Neural cell (in vitro differentiated cells): Measurements from ENCODE around the gene SLC37A3. TPM values are rescaled to one million over a fixed set of nuclear protein-coding genes. Genes with fewer than 3 reads are reported as not detected.

Experiments used
- H2AFZ ChIP-seq: fragments of 200-600, 300-800 bp; sonication (generic), shearing (Covaris generic); 2 replicates; pipeline ENCODE4 v1.6.0; 2014; ENCODE audit warnings: low read depth, mild to moderate bottlenecking, antibody characterized with exemption, low read length, moderate library complexity
- H3F3A ChIP-seq: fragments of 200-600 bp; shearing (Covaris generic); 2 replicates; pipeline ENCODE4 v1.6.1; 2016; ENCODE audit warnings: mild to moderate bottlenecking, moderate library complexity, mixed read lengths, antibody characterized with exemption, low read length; ENCODE audit not compliant: insufficient read depth, poor library complexity, severe bottlenecking
- H3K27ac ChIP-seq: fragments of 200-600, 300-800 bp; sonication (generic), shearing (Covaris generic); 2 replicates; pipeline ENCODE4 v1.5.1; 2014; ENCODE audit warnings: mild to moderate bottlenecking, low read length, moderate library complexity
- H3K27me3 ChIP-seq: fragments of 300-800, 200-600 bp; sonication (generic), shearing (Covaris generic); 2 replicates; pipeline ENCODE4 v1.6.0; 2014; ENCODE audit warnings: mild to moderate bottlenecking, low read depth, low read length, moderate library complexity; ENCODE audit not compliant: insufficient read depth
- H3K36me3 ChIP-seq: fragments of 300-800, 200-600 bp; sonication (generic), shearing (Covaris generic); 2 replicates; pipeline ENCODE4 v1.5.1; 2014; ENCODE audit warnings: mild to moderate bottlenecking, antibody characterized with exemption, low read length, moderate library complexity; ENCODE audit not compliant: insufficient read depth
- H3K4me2 ChIP-seq: fragments of 300-800, 200-600 bp; sonication (generic), shearing (Covaris generic); 2 replicates; pipeline ENCODE4 v1.6.0; 2014; ENCODE audit warnings: mild to moderate bottlenecking, low read length
- H3K4me3 ChIP-seq: fragments of 300-800, 200-600 bp; sonication (generic), shearing (Covaris generic); 2 replicates; pipeline ENCODE4 v1.5.1; 2014; ENCODE audit warnings: mild to moderate bottlenecking, low read length, moderate library complexity
- H3K79me2 ChIP-seq: fragments of 200-600 bp; shearing (Covaris generic); replicated peaks from 2 replicates; pipeline ENCODE4 v1.6.0; 2014; ENCODE audit warnings: mild to moderate bottlenecking, low read length, moderate library complexity; ENCODE audit not compliant: insufficient read depth
- H3K9ac ChIP-seq: fragments of 300-800, 200-600 bp; sonication (generic), shearing (Covaris generic); 2 replicates; pipeline ENCODE4 v1.6.1; 2016; ENCODE audit warnings: mild to moderate bottlenecking, low read length, mixed read lengths
- H3K9me2 ChIP-seq: fragments of 200-600 bp; shearing (Covaris generic); 2 replicates; pipeline ENCODE4 v1.6.1; 2016; ENCODE audit warnings: mild to moderate bottlenecking, low read length, mixed read lengths; ENCODE audit not compliant: insufficient read depth
- H3K9me3 ChIP-seq: fragments of 200-600, 300-800 bp; sonication (generic), shearing (Covaris generic); 2 replicates; pipeline ENCODE4 v1.6.1; 2016; ENCODE audit warnings: mild to moderate bottlenecking, mixed run types, low read length, moderate library complexity, mixed read lengths
- H4K20me1 ChIP-seq: fragments of 200-600 bp; shearing (Covaris generic); 2 replicates; pipeline ENCODE4 v1.6.1; 2016; ENCODE audit warnings: mild to moderate bottlenecking, mixed run types; ENCODE audit not compliant: insufficient read depth
- EP300 ChIP-seq: fragments of 450-650 bp; conservative IDR thresholded peaks from 2 replicates; pipeline ENCODE4 v1.6.1; 2014; ENCODE audit warnings: antibody characterized with exemption, mild to moderate bottlenecking, moderate library complexity; ENCODE audit not compliant: poor library complexity, severe bottlenecking
- EZH2 ChIP-seq: fragments of 200-600, 300-800 bp; shearing (Covaris generic), sonication (generic); IDR thresholded peaks from 2 replicates; pipeline ENCODE4 v1.6.1; 2014; ENCODE audit warnings: antibody characterized with exemption, low read length, borderline replicate concordance, mild to moderate bottlenecking; ENCODE audit not compliant: insufficient read depth, poor library complexity, severe bottlenecking
- MXI1 ChIP-seq: fragments of 450-650 bp; conservative IDR thresholded peaks from 2 replicates; pipeline ENCODE4 v1.6.1; 2014; ENCODE audit warnings: antibody characterized with exemption, mild to moderate bottlenecking; ENCODE audit not compliant: poor library complexity, severe bottlenecking
- POLR2AphosphoS5 ChIP-seq: IDR thresholded peaks from 2 replicates; pipeline ENCODE4 v1.6.1; 2012
- RAD21 ChIP-seq: fragments of 450-650 bp; conservative IDR thresholded peaks from 2 replicates; pipeline ENCODE4 v1.6.1; 2014; ENCODE audit warnings: antibody characterized with exemption, mild to moderate bottlenecking, moderate library complexity
- SMC3 ChIP-seq: fragments of 450-650 bp; conservative IDR thresholded peaks from 2 replicates; pipeline ENCODE4 v1.6.1; 2014; ENCODE audit warnings: antibody characterized with exemption, mild to moderate bottlenecking, moderate library complexity; ENCODE audit not compliant: poor library complexity
- TAF1 ChIP-seq: IDR thresholded peaks from 2 replicates; pipeline ENCODE4 v1.6.1; 2012; ENCODE audit warnings: low read depth
- polyA plus RNA-seq: library from polyadenylated mRNA; depleted of rRNA; stranded (reverse); fragments of >200 nt; gene quantifications from 2 replicates; pipeline ENCODE4 v1.2.3, GENCODE V29; 2014
- TF ChIP-seq, protein P1 (sequence below): fragments of 450-650 bp; IDR thresholded peaks from 2 replicates; pipeline ENCODE4 v1.5.1; 2014; ENCODE audit warnings: antibody characterized with exemption, mild to moderate bottlenecking, moderate library complexity; ENCODE audit not compliant: poor library complexity, severe bottlenecking
- TF ChIP-seq, protein P2 (sequence below): IDR thresholded peaks from 2 replicates; pipeline ENCODE4 v1.6.1; 2012; ENCODE audit warnings: borderline replicate concordance

Gene SLC37A3
- polyA plus RNA-seq, 1 donor from 2014 or later = 176 TPM

DNA sequence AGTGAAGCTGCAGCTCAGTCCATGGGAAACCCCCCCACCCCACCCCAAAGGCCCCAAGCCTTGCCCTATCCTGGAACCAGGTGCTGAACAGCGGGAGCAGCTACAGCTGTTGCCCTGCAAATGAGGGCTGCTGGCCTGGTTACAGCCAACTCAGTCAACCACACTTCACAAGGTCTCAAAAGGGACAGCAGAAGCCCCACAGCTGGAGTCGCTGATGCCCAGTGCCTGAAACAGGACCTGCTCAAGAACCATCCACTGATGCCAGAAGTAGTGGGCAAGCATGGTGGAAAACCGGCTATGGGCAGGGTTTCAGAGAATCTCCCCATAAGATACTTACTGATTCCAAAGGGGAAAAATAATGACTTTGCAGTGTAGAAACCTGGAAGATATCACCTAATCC, 110.3 kb downstream of the SLC37A3 start:
- no peak overlapping the region for H3K4me2 ChIP-seq
- H3K79me2 ChIP-seq = no peaks in the 10 kb centered on the region
- H3K4me3 ChIP-seq = no peak overlapping the region
- H3K9me2 ChIP-seq = no peaks in the 10 kb centered on the region
- H3K27me3 ChIP-seq = no peaks in the 10 kb centered on the region
- TF ChIP-seq RAD21 = no peak
- no peak for TF ChIP-seq MXI1
- no peak for TF ChIP-seq POLR2AphosphoS5
- no peak for TF ChIP-seq TAF1
- TF ChIP-seq, protein P1, sequence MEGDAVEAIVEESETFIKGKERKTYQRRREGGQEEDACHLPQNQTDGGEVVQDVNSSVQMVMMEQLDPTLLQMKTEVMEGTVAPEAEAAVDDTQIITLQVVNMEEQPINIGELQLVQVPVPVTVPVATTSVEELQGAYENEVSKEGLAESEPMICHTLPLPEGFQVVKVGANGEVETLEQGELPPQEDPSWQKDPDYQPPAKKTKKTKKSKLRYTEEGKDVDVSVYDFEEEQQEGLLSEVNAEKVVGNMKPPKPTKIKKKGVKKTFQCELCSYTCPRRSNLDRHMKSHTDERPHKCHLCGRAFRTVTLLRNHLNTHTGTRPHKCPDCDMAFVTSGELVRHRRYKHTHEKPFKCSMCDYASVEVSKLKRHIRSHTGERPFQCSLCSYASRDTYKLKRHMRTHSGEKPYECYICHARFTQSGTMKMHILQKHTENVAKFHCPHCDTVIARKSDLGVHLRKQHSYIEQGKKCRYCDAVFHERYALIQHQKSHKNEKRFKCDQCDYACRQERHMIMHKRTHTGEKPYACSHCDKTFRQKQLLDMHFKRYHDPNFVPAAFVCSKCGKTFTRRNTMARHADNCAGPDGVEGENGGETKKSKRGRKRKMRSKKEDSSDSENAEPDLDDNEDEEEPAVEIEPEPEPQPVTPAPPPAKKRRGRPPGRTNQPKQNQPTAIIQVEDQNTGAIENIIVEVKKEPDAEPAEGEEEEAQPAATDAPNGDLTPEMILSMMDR = no peak
- no peak for TF ChIP-seq EP300
- H3K36me3 ChIP-seq = no peaks in the 10 kb centered on the region
- no peak overlapping the region for H3K9ac ChIP-seq
- no peaks in the 10 kb centered on the region for H4K20me1 ChIP-seq
- H3F3A ChIP-seq = no peaks in the 10 kb centered on the region
- H2AFZ ChIP-seq = no peak overlapping the region
- H3K9me3 ChIP-seq = no peaks in the 10 kb centered on the region
- H3K27ac ChIP-seq = no peak overlapping the region

DNA sequence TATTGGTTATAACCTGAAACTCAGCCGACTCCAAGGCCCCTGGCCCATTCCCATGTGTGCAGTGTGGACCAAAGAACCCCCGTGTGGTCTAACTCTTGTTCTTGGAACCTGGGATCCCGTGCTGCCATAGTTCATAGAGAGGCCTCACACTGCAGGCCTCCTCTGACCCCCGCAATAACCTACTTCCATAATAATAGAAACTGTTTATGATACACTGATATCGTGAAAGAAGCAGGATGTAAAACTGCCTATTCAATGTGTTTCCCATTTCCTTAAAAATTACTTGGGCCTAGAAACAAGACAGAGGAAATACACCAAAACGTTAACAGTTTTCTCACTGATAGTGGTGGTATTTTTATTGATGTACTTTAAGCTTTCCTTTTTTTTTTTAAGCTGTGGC, 112.4 kb downstream of the SLC37A3 start:
- H3K79me2 ChIP-seq = no peaks in the 10 kb centered on the region
- H3K9ac ChIP-seq = no peak overlapping the region
- no peaks in the 10 kb centered on the region for H3K9me3 ChIP-seq
- no peaks in the 10 kb centered on the region for H3K27me3 ChIP-seq
- no peaks in the 10 kb centered on the region for H3K36me3 ChIP-seq
- no peak overlapping the region for H2AFZ ChIP-seq
- TF ChIP-seq TAF1 = no peak
- TF ChIP-seq, protein P1 = no peak
- no peak for TF ChIP-seq RAD21
- TF ChIP-seq POLR2AphosphoS5 = no peak
- TF ChIP-seq MXI1 = no peak
- no peak for TF ChIP-seq SMC3
- no peak for TF ChIP-seq EP300
- TF ChIP-seq EZH2 = no peak
- TF ChIP-seq, protein P2, sequence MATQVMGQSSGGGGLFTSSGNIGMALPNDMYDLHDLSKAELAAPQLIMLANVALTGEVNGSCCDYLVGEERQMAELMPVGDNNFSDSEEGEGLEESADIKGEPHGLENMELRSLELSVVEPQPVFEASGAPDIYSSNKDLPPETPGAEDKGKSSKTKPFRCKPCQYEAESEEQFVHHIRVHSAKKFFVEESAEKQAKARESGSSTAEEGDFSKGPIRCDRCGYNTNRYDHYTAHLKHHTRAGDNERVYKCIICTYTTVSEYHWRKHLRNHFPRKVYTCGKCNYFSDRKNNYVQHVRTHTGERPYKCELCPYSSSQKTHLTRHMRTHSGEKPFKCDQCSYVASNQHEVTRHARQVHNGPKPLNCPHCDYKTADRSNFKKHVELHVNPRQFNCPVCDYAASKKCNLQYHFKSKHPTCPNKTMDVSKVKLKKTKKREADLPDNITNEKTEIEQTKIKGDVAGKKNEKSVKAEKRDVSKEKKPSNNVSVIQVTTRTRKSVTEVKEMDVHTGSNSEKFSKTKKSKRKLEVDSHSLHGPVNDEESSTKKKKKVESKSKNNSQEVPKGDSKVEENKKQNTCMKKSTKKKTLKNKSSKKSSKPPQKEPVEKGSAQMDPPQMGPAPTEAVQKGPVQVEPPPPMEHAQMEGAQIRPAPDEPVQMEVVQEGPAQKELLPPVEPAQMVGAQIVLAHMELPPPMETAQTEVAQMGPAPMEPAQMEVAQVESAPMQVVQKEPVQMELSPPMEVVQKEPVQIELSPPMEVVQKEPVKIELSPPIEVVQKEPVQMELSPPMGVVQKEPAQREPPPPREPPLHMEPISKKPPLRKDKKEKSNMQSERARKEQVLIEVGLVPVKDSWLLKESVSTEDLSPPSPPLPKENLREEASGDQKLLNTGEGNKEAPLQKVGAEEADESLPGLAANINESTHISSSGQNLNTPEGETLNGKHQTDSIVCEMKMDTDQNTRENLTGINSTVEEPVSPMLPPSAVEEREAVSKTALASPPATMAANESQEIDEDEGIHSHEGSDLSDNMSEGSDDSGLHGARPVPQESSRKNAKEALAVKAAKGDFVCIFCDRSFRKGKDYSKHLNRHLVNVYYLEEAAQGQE = no peak
- H3K27ac ChIP-seq = no peak overlapping the region
- no peaks in the 10 kb centered on the region for H3F3A ChIP-seq
- H3K9me2 ChIP-seq = no peaks in the 10 kb centered on the region
- H4K20me1 ChIP-seq = no peaks in the 10 kb centered on the region
- no peak overlapping the region for H3K4me3 ChIP-seq
- no peak overlapping the region for H3K4me2 ChIP-seq
